Stimulated activated effector memory CD8-positive, alpha-beta T cell treated with anti-CD3 and anti-CD28 coated beads, Interleukin-12 subunit alpha, Interleukin-12 subunit beta, amount 100 ng/mL, for 72 hours (primary cell): ENCODE results near the gene GRK2.
"Not testable (repeated sequence)": the region's sequence is repeated elsewhere in the genome, so short reads cannot be mapped to it uniquely, and the experiment has no call there.

Experiments used
- ATAC-seq: fragments of 150-1000 bp; cut with Tn5 transposase; 2 replicates; pipeline ENCODE4 v1.10.0; 2021
- DNase-seq, 2 donors: peaks; one replicate each; pipeline ENCODE4 v3.0.0; 2021 to 2022; ENCODE audit warnings: low spot score in 2 of 2
- H3K27ac Mint-ChIP-seq: one replicate; pipeline ENCODE4 v1.8.0; 2022; ENCODE audit warnings: mild to moderate bottlenecking, mixed read lengths
- H3K36me3 Mint-ChIP-seq: one replicate; pipeline ENCODE4 v1.8.0; 2022; ENCODE audit warnings: mild to moderate bottlenecking, mixed read lengths
- H3K4me1 Mint-ChIP-seq: one replicate; pipeline ENCODE4 v1.8.0; 2022; ENCODE audit warnings: mixed read lengths
- H3K4me3 Mint-ChIP-seq: one replicate; pipeline ENCODE4 v1.8.0; 2022; ENCODE audit warnings: mild to moderate bottlenecking, mixed read lengths
- H3K9me3 Mint-ChIP-seq: one replicate; pipeline ENCODE4 v1.8.0; 2022; ENCODE audit warnings: mixed read lengths

GRK2 gene

GRCh38 chr11:67266449-67267187 is at the start of gene GRK2:
GRK2 (plus strand) TSS chr11:67266473; CDS start chr11:67266700, 227 bp downstream.
- peak within 1 kb of the TSS; percentile 98 for H3K4me3 Mint-ChIP-seq
- H3K4me1 Mint-ChIP-seq, result peaks cover 87% of the 10 kb centered on the region
- no peaks in the 10 kb centered on the region for H3K9me3 Mint-ChIP-seq
- DNase-seq, result peak in 1 of 2 donors; percentile 68
- ATAC-seq, result peak; percentile 44
- H3K27ac Mint-ChIP-seq, result peak within 1 kb of the TSS; percentile 98
- peaks cover 70% of the 10 kb centered on the region for H3K36me3 Mint-ChIP-seq

- Mint-ChIP-seq H3K4me1 (no peaks in the 10 kb centered on the region), H3K4me3 (no peak overlapping the region), H3K27ac (no peak overlapping the region), H3K36me3 (peaks cover 98% of the 10 kb centered on the region), H3K9me3 (no peaks in the 10 kb centered on the region)
- ATAC-seq, result no peak
- DNase-seq, result no peak
Measured at GRCh38 chr11:67227726-67228125, 38.5 kb upstream of the GRK2 start.

GRCh38 chr11:67230406-67230805 is 35.9 kb upstream of the GRK2 start:
- H3K36me3 Mint-ChIP-seq, result peaks cover 98% of the 10 kb centered on the region

GRCh38 chr11:67230886-67231285 is 35.4 kb upstream of the GRK2 start:
- ATAC-seq, result no peak
- H3K4me1 Mint-ChIP-seq, result peaks cover 13% of the 10 kb centered on the region
- H3K36me3 Mint-ChIP-seq, result peaks cover 98% of the 10 kb centered on the region
- H3K9me3 Mint-ChIP-seq, result no peaks in the 10 kb centered on the region
- H3K4me3 Mint-ChIP-seq, result no peak overlapping the region
- H3K27ac Mint-ChIP-seq, result no peak overlapping the region
- no peak for DNase-seq

More at GRCh38 chr11:67230406-67230805, 35.9 kb upstream of the GRK2 start:
- no peaks in the 10 kb centered on the region for H3K9me3 Mint-ChIP-seq
- H3K4me1 Mint-ChIP-seq, result peaks cover 13% of the 10 kb centered on the region
- no peak overlapping the region for H3K4me3 Mint-ChIP-seq
- ATAC-seq (peak; percentile 64), DNase-seq (no peak)
- no peak overlapping the region for H3K27ac Mint-ChIP-seq

- H3K9me3 Mint-ChIP-seq, result no peaks in the 10 kb centered on the region
- peaks cover 16% of the 10 kb centered on the region for H3K4me1 Mint-ChIP-seq
- ATAC-seq, result no peak
- H3K27ac Mint-ChIP-seq, result peak overlapping the region; percentile 21
- H3K4me3 Mint-ChIP-seq, result no peak overlapping the region
- no peak for DNase-seq
- H3K36me3 Mint-ChIP-seq, result peaks cover 81% of the 10 kb centered on the region
Measured at GRCh38 chr11:67233584-67234190, 32.6 kb upstream of the GRK2 start.

GRCh38 chr11:67234571-67234970 is 31.7 kb upstream of the GRK2 start:
- H3K4me1 Mint-ChIP-seq, result peaks cover 25% of the 10 kb centered on the region
- not testable (repeated sequence) for ATAC-seq, H3K4me3 Mint-ChIP-seq, H3K9me3 Mint-ChIP-seq, DNase-seq
- H3K36me3 Mint-ChIP-seq, result peaks cover 73% of the 10 kb centered on the region
- H3K27ac Mint-ChIP-seq, result peak overlapping the region; percentile 21

- H3K27ac Mint-ChIP-seq, result no peak overlapping the region
- DNase-seq, result no peak
- H3K9me3 Mint-ChIP-seq, result no peaks in the 10 kb centered on the region
- H3K36me3 Mint-ChIP-seq, result peaks cover 73% of the 10 kb centered on the region
- ATAC-seq, result no peak
- no peak overlapping the region for H3K4me3 Mint-ChIP-seq
- peaks cover 40% of the 10 kb centered on the region for H3K4me1 Mint-ChIP-seq
Measured at GRCh38 chr11:67237574-67237973, 28.7 kb upstream of the GRK2 start.

- DNase-seq (no peak), ATAC-seq (no peak)
- Mint-ChIP-seq H3K4me1 (peaks cover 45% of the 10 kb centered on the region), H3K4me3 (peak overlapping the region; percentile 98), H3K27ac (peak overlapping the region; percentile 98), H3K9me3 (no peaks in the 10 kb centered on the region), H3K36me3 (peaks cover 73% of the 10 kb centered on the region)
Measured at GRCh38 chr11:67238894-67239782, 27.1 kb upstream of the GRK2 start.

GRCh38 chr11:67239783-67240575 is 26.3 kb upstream of the GRK2 start:
- H3K4me1 Mint-ChIP-seq, result peaks cover 46% of the 10 kb centered on the region
- no peaks in the 10 kb centered on the region for H3K9me3 Mint-ChIP-seq
- ATAC-seq (peak; percentile 94), DNase-seq (peak; percentile 83 to 95)
- H3K27ac Mint-ChIP-seq, result peak overlapping the region; percentile 98
- peak overlapping the region; percentile 98 for H3K4me3 Mint-ChIP-seq
- H3K36me3 Mint-ChIP-seq, result peaks cover 73% of the 10 kb centered on the region

- Mint-ChIP-seq H3K36me3 (peaks cover 73% of the 10 kb centered on the region), H3K4me3 (peak overlapping the region; percentile 98), H3K9me3 (no peaks in the 10 kb centered on the region), H3K4me1 (peaks cover 55% of the 10 kb centered on the region), H3K27ac (peak overlapping the region; percentile 98)
- ATAC-seq (peak; percentile 70), DNase-seq (peak; percentile 60 to 92)
Measured at GRCh38 chr11:67240576-67241389, 25.5 kb upstream of the GRK2 start.

- peaks cover 59% of the 10 kb centered on the region for H3K4me1 Mint-ChIP-seq
- H3K27ac Mint-ChIP-seq, result peak overlapping the region; percentile 98
- peaks cover 80% of the 10 kb centered on the region for H3K36me3 Mint-ChIP-seq
- H3K9me3 Mint-ChIP-seq, result no peaks in the 10 kb centered on the region
- ATAC-seq (no peak), DNase-seq (no peak)
- H3K4me3 Mint-ChIP-seq, result peak overlapping the region; percentile 98
Measured at GRCh38 chr11:67242548-67242947, 23.7 kb upstream of the GRK2 start.

GRCh38 chr11:67243051-67243450 is 23.2 kb upstream of the GRK2 start:
- DNase-seq (no peak), ATAC-seq (no peak)
- peaks cover 59% of the 10 kb centered on the region for H3K4me1 Mint-ChIP-seq
- H3K27ac Mint-ChIP-seq, result peak overlapping the region; percentile 98
- H3K4me3 Mint-ChIP-seq, result peak overlapping the region; percentile 98
- no peaks in the 10 kb centered on the region for H3K9me3 Mint-ChIP-seq
- peaks cover 85% of the 10 kb centered on the region for H3K36me3 Mint-ChIP-seq

GRCh38 chr11:67245046-67245445 is 21.2 kb upstream of the GRK2 start:
- Mint-ChIP-seq H3K9me3 (no peaks in the 10 kb centered on the region), H3K36me3 (peaks cover 100% of the 10 kb centered on the region), H3K4me1 (peaks cover 57% of the 10 kb centered on the region), H3K4me3 (no peak overlapping the region), H3K27ac (peak overlapping the region; percentile 89)
- no peak for DNase-seq
- ATAC-seq, result no peak

- DNase-seq (no peak), ATAC-seq (no peak)
- Mint-ChIP-seq H3K36me3 (peaks cover 100% of the 10 kb centered on the region), H3K9me3 (no peaks in the 10 kb centered on the region), H3K27ac (peak overlapping the region; percentile 68), H3K4me3 (no peak overlapping the region), H3K4me1 (peaks cover 67% of the 10 kb centered on the region)
Measured at GRCh38 chr11:67247946-67248550, 18.2 kb upstream of the GRK2 start.
